Keratinocyte (primary cell): ENCODE results near the gene PLEKHH1.

Experiments used
- EZH2 ChIP-seq: IDR thresholded peaks from one replicate; pipeline ENCODE4 v1.6.1; 2012; ENCODE audit warnings: inconsistent platforms, mild to moderate bottlenecking, low read length, moderate library complexity
- TF ChIP-seq, protein P1 (sequence below), 3 experiments: IDR thresholded peaks in 1 of 3; conservative IDR thresholded peaks in 1 of 3; optimal IDR thresholded peaks in 1 of 3; 2 replicates in 2 of 3; 3 replicates in 1 of 3; pipeline versions ENCODE3 to v1.5.1; 2011; ENCODE audit warnings: low read length in 3 of 3, mild to moderate bottlenecking in 3 of 3, moderate library complexity in 2 of 3, control low read depth in 1 of 3, inconsistent platforms in 1 of 3; ENCODE audit not compliant: insufficient read depth in 2 of 3; ENCODE audit errors: extremely low read depth in 1 of 3

DNA sequence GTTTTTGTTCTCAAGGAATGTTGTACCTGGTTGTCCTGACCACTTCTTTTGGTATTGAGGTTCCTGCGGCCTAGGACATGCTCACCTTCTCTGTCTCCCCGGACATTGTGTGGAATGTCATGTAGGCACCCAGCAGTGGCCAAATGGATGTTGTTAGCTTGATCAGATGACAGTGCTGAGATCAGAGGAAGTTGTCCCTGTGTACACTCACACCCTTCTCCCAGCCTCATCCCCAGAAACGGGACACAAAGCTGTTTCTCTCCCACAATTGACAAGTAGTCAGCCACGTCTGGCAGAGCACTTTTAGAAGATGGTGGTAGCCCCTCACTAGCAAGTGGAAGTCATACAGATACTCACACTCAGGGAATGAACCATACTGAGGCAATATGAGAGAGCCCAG is 3.0 kb downstream of the PLEKHH1 start:
- TF ChIP-seq, protein P1, sequence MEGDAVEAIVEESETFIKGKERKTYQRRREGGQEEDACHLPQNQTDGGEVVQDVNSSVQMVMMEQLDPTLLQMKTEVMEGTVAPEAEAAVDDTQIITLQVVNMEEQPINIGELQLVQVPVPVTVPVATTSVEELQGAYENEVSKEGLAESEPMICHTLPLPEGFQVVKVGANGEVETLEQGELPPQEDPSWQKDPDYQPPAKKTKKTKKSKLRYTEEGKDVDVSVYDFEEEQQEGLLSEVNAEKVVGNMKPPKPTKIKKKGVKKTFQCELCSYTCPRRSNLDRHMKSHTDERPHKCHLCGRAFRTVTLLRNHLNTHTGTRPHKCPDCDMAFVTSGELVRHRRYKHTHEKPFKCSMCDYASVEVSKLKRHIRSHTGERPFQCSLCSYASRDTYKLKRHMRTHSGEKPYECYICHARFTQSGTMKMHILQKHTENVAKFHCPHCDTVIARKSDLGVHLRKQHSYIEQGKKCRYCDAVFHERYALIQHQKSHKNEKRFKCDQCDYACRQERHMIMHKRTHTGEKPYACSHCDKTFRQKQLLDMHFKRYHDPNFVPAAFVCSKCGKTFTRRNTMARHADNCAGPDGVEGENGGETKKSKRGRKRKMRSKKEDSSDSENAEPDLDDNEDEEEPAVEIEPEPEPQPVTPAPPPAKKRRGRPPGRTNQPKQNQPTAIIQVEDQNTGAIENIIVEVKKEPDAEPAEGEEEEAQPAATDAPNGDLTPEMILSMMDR (optimal IDR thresholded peaks at IDR 0.05 in 1 of 3, IDR thresholded peaks at IDR 0.05 in 1 of 3, conservative IDR thresholded peaks at IDR 0.05 in 1 of 3; ENCODE audit: extremely low read depth in 1 of 3, insufficient read depth in 2 of 3, low read length in 3 of 3), result no peak
- TF ChIP-seq EZH2, result no peak
